Stomach (tissue), 4 donors: ENCODE measurements around the gene RFC2.

Experiments
- CTCF ChIP-seq, 7 experiments: fragments of 450-650 bp in 4 of 7; fragments of 200-600 bp in 3 of 7; sonication (generic) in 3 of 7; IDR thresholded peaks; one replicate each; pipeline ENCODE4 v1.5.1; 2016 to 2019; ENCODE audit warnings: antibody characterized with exemption in 7 of 7, control low read depth in 2 of 7, mild to moderate bottlenecking in 1 of 7
- EP300 ChIP-seq: sonication (generic); formaldehyde crosslinking; IDR thresholded peaks from one replicate; pipeline ENCODE4 v1.6.1; 2017; ENCODE audit warnings: antibody characterized with exemption
- POLR2A ChIP-seq, 4 donors: fragments of 450-650 bp; IDR thresholded peaks; one replicate each; pipeline ENCODE4 v1.6.1; 2016; ENCODE audit warnings: antibody characterized with exemption in 4 of 4, control low read depth in 2 of 4, mild to moderate bottlenecking in 1 of 4, moderate library complexity in 1 of 4
- POLR2AphosphoS5 ChIP-seq, 3 donors: sonication (generic); formaldehyde crosslinking; IDR thresholded peaks; one replicate each; pipeline ENCODE4 v1.6.1; 2016; ENCODE audit warnings: antibody characterized with exemption in 3 of 3

DNA sequence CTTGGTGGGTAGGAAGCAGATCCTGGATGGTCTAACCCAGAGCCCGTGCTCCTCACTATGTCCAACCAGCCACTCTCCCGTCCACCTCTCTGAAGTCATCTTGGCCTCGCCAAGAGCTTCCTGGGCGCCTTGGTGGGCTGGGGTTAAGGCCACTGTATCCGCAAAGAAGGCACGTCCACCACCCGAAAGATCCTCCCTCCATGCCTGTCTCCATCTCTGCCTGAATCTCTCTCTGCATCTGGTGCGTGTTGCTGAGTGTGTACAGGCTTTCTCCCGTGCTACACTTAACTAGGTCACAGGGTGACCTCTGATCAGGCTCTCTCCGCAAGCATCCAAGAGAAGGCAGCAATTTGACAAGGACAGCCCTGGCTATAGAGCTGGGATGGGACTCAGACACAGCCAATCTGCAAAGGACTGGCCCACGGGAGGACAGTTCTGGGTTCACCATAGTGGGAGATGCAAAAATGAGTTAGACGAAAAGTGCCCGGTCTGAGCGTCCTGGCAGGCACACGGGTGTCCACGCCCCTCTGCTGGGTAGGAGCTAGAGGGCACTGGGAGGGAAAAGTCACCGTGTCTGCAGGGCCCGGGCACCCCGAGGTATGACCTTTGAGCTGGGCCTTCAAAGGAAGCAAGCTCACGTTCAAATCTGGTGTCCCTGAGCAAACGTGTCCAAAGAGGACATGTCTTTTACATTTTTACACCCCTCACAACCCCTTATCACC is 9.4 kb upstream of the RFC2 start:
- TF ChIP-seq CTCF (IDR thresholded peaks at IDR 0.05), result no peak
- no peak for TF ChIP-seq POLR2A (IDR thresholded peaks at IDR 0.05)
- TF ChIP-seq POLR2AphosphoS5 (IDR thresholded peaks at IDR 0.05), result no peak
- TF ChIP-seq EP300, result no peak
